Measurements from ENCODE around the gene CFAP298.
"Not testable (repeated sequence)": the region's sequence is repeated elsewhere in the genome, so short reads cannot be mapped to it uniquely, and the experiment has no call there.

Gene CFAP298, protein sequence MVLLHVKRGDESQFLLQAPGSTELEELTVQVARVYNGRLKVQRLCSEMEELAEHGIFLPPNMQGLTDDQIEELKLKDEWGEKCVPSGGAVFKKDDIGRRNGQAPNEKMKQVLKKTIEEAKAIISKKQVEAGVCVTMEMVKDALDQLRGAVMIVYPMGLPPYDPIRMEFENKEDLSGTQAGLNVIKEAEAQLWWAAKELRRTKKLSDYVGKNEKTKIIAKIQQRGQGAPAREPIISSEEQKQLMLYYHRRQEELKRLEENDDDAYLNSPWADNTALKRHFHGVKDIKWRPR

DNA sequence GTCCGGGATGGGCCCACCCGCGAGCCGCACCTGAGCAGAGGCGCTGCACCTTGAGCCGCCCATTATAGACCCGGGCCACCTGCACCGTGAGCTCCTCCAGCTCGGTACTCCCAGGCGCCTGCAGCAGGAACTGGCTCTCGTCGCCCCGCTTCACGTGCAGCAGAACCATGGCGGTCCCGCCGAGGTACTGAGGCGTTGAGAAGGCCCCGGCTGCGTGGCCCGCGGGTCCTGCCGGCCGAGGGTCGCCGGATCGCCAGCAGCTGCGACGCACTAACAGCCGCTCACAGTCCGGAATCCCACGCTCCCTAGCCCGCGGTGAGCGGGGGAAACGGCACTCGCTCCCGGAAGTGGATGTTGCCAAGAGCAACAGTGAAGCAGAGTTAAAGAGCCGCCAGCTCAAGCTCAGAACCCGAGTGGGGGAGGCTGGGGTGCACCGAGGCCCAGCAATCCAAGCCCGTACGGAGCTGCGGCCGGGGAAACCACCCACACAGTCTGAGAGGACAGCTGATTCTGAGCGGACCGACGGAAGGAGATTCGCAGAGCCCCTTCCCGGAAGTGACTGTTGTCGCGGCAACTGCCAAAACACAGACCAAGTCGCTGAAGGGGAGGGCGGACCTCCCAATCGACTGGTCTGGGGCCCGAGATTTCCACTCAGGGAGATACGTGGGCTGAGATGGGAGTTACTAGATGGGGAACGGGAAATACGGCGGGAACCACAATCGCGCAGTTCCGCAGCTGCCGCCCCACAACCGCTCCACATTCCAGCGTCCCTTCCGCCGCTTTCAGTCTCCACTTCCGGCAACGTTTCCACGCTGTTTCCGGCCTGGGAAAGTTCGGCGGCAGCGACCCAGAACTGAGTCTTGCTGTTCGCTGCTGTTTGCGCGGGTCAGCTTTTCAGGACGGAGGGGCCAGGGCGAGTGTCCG, at the start of gene CFAP298:
TSS of gene CFAP298 (minus strand) at position 303 of the 924 bp plus-strand sequence. CDS start at position 169, 134 bp downstream.
- Histone ChIP-seq H3K27me3 (ENCODE audit: insufficient read depth, low read length) (no peaks in the 10 kb centered on the region), H3K9me3 (ENCODE audit: insufficient read depth, low read depth, low read length) (no peaks in the 10 kb centered on the region), H3K27ac (ENCODE audit: low read length) (peak within 1 kb of the TSS; percentile 44), H3K4me1 (ENCODE audit: insufficient read depth, low read length) (no peaks in the 10 kb centered on the region), H3K4me3 (ENCODE audit: low read length) (peak within 1 kb of the TSS; percentile 86), H3K36me3 (ENCODE audit: insufficient read depth, low read depth, low read length) (peaks cover 26% of the 10 kb centered on the region), H3K9ac (ENCODE audit: low read depth, low read length) (peak within 1 kb of the TSS; percentile 94)

DNA sequence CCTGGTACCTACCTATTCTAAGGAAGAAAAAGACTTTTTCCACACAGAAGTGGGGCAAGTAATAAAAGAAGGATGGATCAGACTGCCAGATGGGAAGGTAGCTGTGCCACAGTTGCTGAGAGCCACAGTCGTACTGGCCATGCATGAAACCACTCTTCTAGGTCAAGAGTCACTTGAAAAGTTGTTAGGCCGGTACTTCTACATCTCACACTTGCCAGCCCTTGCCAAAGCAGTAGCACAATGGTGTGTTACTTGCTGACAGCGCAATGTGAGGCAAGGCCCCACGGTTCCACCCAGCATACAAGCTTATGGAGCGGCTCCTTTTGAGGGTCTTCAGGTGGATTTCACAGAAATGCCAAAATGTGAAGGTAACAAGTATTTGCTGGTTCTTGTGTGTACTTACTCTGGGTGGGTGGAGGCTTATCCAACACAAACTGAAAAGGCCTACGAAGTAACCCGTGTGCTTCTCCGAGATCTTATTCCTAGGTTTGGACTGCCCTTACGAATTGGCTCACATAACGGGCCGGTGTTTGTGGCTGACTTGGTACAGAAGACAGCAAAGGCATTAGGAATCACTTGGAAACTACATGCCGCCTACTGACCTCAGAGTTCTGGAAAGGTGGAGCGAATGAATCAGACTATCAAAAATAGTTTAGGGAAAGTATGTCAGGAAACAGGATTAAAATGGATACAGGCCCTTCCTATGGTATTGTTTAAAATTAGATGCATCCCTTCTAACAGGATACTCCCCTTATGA, 49.0 kb upstream of the CFAP298 start:
- Histone ChIP-seq H3K9me3 (ENCODE audit: insufficient read depth, low read depth, low read length) (peaks cover 24% of the 10 kb centered on the region), H3K36me3 (ENCODE audit: insufficient read depth, low read depth, low read length) (peaks cover 21% of the 10 kb centered on the region)
- H3K9ac ChIP-seq (ENCODE audit: low read depth, low read length); H3K27me3 ChIP-seq (ENCODE audit: insufficient read depth, low read length); H3K4me1 ChIP-seq (ENCODE audit: insufficient read depth, low read length); H3K4me3 ChIP-seq (ENCODE audit: low read length); H3K27ac ChIP-seq (ENCODE audit: low read length): not testable (repeated sequence)

- Histone ChIP-seq H3K4me1 (ENCODE audit: insufficient read depth, low read length) (no peaks in the 10 kb centered on the region), H3K27me3 (ENCODE audit: insufficient read depth, low read length) (no peaks in the 10 kb centered on the region), H3K9ac (ENCODE audit: low read depth, low read length) (no peak overlapping the region), H3K36me3 (ENCODE audit: insufficient read depth, low read depth, low read length) (no peaks in the 10 kb centered on the region), H3K9me3 (ENCODE audit: insufficient read depth, low read depth, low read length) (peaks cover under 1% of the 10 kb centered on the region; the same call in 1 of the 2 replicates), H3K4me3 (ENCODE audit: low read length) (no peak overlapping the region), H3K27ac (ENCODE audit: low read length) (no peak overlapping the region)
These were observed 46.3 kb upstream of the CFAP298 start for GRCh38 chr21:32658524-32658923.

- Histone ChIP-seq H3K27me3 (ENCODE audit: insufficient read depth, low read length) (no peaks in the 10 kb centered on the region), H3K4me3 (ENCODE audit: low read length) (no peak overlapping the region), H3K9me3 (ENCODE audit: insufficient read depth, low read depth, low read length) (no peaks in the 10 kb centered on the region), H3K27ac (ENCODE audit: low read length) (no peak overlapping the region), H3K4me1 (ENCODE audit: insufficient read depth, low read length) (no peaks in the 10 kb centered on the region), H3K9ac (ENCODE audit: low read depth, low read length) (no peak overlapping the region), H3K36me3 (ENCODE audit: insufficient read depth, low read depth, low read length) (no peaks in the 10 kb centered on the region)
These were observed 41.2 kb upstream of the CFAP298 start for GRCh38 chr21:32653326-32653901.

GRCh38 chr21:32648165-32648564, 36.0 kb upstream of the CFAP298 start:
- Histone ChIP-seq H3K27me3 (ENCODE audit: insufficient read depth, low read length) (no peaks in the 10 kb centered on the region), H3K36me3 (ENCODE audit: insufficient read depth, low read depth, low read length) (no peaks in the 10 kb centered on the region), H3K4me3 (ENCODE audit: low read length) (no peak overlapping the region), H3K9me3 (ENCODE audit: insufficient read depth, low read depth, low read length) (no peaks in the 10 kb centered on the region), H3K4me1 (ENCODE audit: insufficient read depth, low read length) (peaks cover 10% of the 10 kb centered on the region; the same call in 1 of the 2 replicates), H3K9ac (ENCODE audit: low read depth, low read length) (no peak overlapping the region), H3K27ac (ENCODE audit: low read length) (no peak overlapping the region)

DNA sequence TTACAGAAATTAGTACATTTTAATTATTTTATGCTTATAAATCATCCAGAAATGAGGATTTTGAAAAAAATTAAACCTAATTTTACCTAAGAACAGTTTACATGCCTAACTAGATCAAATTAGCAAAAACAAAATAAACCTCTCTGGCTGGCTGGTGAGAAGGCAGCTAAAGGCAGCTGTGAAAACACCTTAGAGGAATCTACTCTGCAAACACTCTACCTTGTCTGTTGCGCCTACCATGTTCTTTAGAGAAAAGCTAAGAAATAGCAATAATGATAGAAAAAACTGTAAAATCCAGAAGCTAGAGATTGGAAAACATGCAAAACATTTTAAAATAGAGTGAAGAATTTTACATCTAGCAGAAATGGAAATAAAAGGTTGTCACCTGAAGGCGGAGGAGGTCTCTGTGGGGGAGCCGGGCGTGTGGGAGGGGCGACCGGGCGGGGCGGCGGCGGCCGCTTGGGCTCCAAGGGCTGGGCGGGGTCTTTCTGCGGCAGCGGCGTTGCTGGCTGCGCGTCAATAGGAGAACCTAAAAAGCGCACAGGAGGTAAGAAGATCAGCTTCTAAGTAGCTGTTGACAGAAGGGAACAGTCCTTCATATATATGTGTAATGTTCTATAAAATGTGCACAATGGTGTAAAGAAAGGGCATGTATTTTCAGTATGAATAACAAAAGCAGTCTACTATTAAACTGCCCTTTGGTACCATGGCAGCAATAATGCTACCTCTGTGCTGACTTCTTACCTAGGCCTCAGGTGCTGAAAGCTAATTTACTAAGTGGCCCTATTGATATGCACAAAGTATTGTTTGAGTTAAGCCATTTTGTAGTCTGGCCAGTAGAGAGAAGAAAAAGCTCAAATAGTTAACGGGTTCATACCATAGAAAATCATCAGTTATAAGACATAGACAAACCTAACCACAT, 33.3 kb upstream of the CFAP298 start:
- H3K36me3 ChIP-seq (ENCODE audit: insufficient read depth, low read depth, low read length), result no peaks in the 10 kb centered on the region
- no peak overlapping the region for H3K9ac ChIP-seq (ENCODE audit: low read depth, low read length)
- H3K9me3 ChIP-seq (ENCODE audit: insufficient read depth, low read depth, low read length), result no peaks in the 10 kb centered on the region
- H3K27me3 ChIP-seq (ENCODE audit: insufficient read depth, low read length), result no peaks in the 10 kb centered on the region
- H3K4me3 ChIP-seq (ENCODE audit: low read length), result peak overlapping the region; percentile 54
- H3K4me1 ChIP-seq (ENCODE audit: insufficient read depth, low read length), result peaks cover 10% of the 10 kb centered on the region; the same call in 1 of the 2 replicates
- H3K27ac ChIP-seq (ENCODE audit: low read length), result no peak overlapping the region

- Histone ChIP-seq H3K36me3 (ENCODE audit: insufficient read depth, low read depth, low read length) (no peaks in the 10 kb centered on the region), H3K9me3 (ENCODE audit: insufficient read depth, low read depth, low read length) (no peaks in the 10 kb centered on the region), H3K4me3 (ENCODE audit: low read length) (no peak overlapping the region)
These were observed 29.8 kb upstream of the CFAP298 start for GRCh38 chr21:32641710-32642698.

GRCh38 chr21:32626621-32627196, 14.5 kb upstream of the CFAP298 start:
- H3K4me3 ChIP-seq (ENCODE audit: low read length), result no peak overlapping the region
- H3K9me3 ChIP-seq (ENCODE audit: insufficient read depth, low read depth, low read length), result no peaks in the 10 kb centered on the region; the same call in 1 of the 2 replicates
- H3K9ac ChIP-seq (ENCODE audit: low read depth, low read length), result no peak overlapping the region
- H3K36me3 ChIP-seq (ENCODE audit: insufficient read depth, low read depth, low read length), result no peaks in the 10 kb centered on the region; the same call in 1 of the 2 replicates
- H3K27ac ChIP-seq (ENCODE audit: low read length), result no peak overlapping the region
- no peaks in the 10 kb centered on the region for H3K4me1 ChIP-seq (ENCODE audit: insufficient read depth, low read length)
- H3K27me3 ChIP-seq (ENCODE audit: insufficient read depth, low read length), result no peaks in the 10 kb centered on the region

More at GRCh38 chr21:32641710-32642698, 29.8 kb upstream of the CFAP298 start:
- Histone ChIP-seq H3K27me3 (ENCODE audit: insufficient read depth, low read length) (no peaks in the 10 kb centered on the region), H3K4me1 (ENCODE audit: insufficient read depth, low read length) (peaks cover 10% of the 10 kb centered on the region; the same call in 1 of the 2 replicates), H3K27ac (ENCODE audit: low read length) (no peak overlapping the region), H3K9ac (ENCODE audit: low read depth, low read length) (no peak overlapping the region)

DNA sequence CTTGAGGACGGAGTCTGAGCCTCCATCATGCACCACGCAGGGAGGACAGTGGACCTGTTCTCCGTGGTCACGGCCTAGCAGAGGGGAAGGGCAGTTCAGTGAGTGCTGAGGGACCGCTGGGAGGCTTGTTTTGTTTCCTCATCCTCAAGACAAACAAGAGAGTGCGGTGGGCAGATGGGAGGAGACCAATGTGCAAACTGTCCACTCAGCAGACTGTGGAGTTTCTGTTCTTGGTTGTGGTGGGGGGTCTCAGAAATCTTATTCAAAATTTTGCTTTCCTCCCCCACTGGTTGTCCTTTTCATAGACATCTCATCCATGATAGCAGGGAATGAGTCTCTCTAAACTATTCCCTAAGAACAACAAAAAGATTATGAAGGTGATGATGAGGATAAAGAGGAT, 6.0 kb upstream of the CFAP298 start:
- H3K36me3 ChIP-seq (ENCODE audit: insufficient read depth, low read depth, low read length); H3K27me3 ChIP-seq (ENCODE audit: insufficient read depth, low read length); H3K9me3 ChIP-seq (ENCODE audit: insufficient read depth, low read depth, low read length); H3K27ac ChIP-seq (ENCODE audit: low read length); H3K4me3 ChIP-seq (ENCODE audit: low read length); H3K9ac ChIP-seq (ENCODE audit: low read depth, low read length); H3K4me1 ChIP-seq (ENCODE audit: insufficient read depth, low read length): not testable (repeated sequence)
